Dermis lymphatic vessel endothelial cell (primary cell): ENCODE results near the gene CLDN8. TPM values are rescaled to one million over a fixed set of nuclear protein-coding genes. Genes with fewer than 3 reads are reported as not detected.

Experiments
- total RNA-seq: library from RNA; depleted of rRNA; stranded (reverse); fragments of >200 nt; gene quantifications from 2 replicates; pipeline ENCODE4 v1.2.1, GENCODE V29; 2014

Gene CLDN8
- not detected in 2 replicates for total RNA-seq

GRCh38 chr21:30216041-30216723, at the start of gene CLDN8:
CLDN8 (minus strand) TSS chr21:30216097; CDS start chr21:30215925, 172 bp downstream.

DNA sequence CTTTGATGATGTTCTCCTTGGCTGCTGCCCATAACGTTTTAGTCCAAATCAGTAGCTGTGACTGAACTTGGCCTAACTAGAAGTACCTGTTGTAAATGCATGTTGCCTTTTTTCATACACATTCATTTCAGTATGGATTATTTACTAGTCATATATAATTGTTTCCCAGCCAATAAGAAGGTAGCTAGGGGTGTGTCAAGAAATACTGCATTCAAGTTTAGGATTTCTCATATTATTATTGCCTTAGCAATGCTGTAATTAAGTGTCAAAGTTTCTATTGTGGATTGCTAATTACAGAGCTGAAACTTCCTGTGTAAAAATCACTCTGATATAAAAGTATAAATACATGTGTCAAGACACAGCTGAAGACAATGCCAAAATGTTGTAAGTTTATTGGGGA, 49.2 kb downstream of the CLDN8 start, which contains the start of gene CLDN17:
Gene CLDN17 (minus strand): TSS at position 101 of the 400 bp plus-strand sequence. CDS start 188 bp downstream, outside the sequence.

Other genes with a start within 250 kb of the CLDN8 start
- gene CLDN17, start 49.3 kb downstream of the CLDN8 start, total RNA-seq = not detected in 2 replicates
- gene KRTAP24-1, start 66.9 kb upstream of the CLDN8 start, total RNA-seq = not detected in 2 replicates
- not detected in 2 replicates for gene KRTAP25-1, start 73.4 kb upstream of the CLDN8 start, total RNA-seq
- not detected in 2 replicates for gene KRTAP26-1, start 104.2 kb upstream of the CLDN8 start, total RNA-seq
- not detected in 2 replicates for gene KRTAP27-1, start 121.6 kb upstream of the CLDN8 start, total RNA-seq
- gene KRTAP23-1, start 132.5 kb upstream of the CLDN8 start, total RNA-seq = not detected in 2 replicates
- not detected in 2 replicates for gene KRTAP13-2, start 156.2 kb upstream of the CLDN8 start, total RNA-seq
- gene KRTAP13-1, start 179.9 kb upstream of the CLDN8 start, total RNA-seq = not detected in 2 replicates
- not detected in 2 replicates for gene KRTAP13-3, start 209.8 kb upstream of the CLDN8 start, total RNA-seq
- not detected in 2 replicates for gene KRTAP13-4, start 214.1 kb upstream of the CLDN8 start, total RNA-seq
- gene KRTAP15-1, start 224.2 kb upstream of the CLDN8 start, total RNA-seq = not detected in 2 replicates